H9 (cell line): Measurements from ENCODE around the gene POLQ. TPM values are rescaled to one million over a fixed set of nuclear protein-coding genes. Genes with fewer than 3 reads are reported as not detected.

ENCODE experiments used
- DNase-seq: peaks from one replicate; pipeline ENCODE4 v3.0.0-alpha.2; 2017
- H2AFZ ChIP-seq: one replicate; pipeline ENCODE4 v1.6.1; 2013; ENCODE audit warnings: mild to moderate bottlenecking, low read length, control low read depth, moderate library complexity
- H2AK5ac ChIP-seq: 2 replicates; pipeline ENCODE4 v1.6.1; 2013; ENCODE audit warnings: low read length, control low read depth, mixed read lengths; ENCODE audit not compliant: insufficient read length
- H2BK120ac ChIP-seq: one replicate; pipeline ENCODE4 v1.6.1; 2013; ENCODE audit warnings: low read depth, mild to moderate bottlenecking, low read length, control low read depth, inconsistent platforms; ENCODE audit not compliant: poor library complexity, severe bottlenecking
- H2BK12ac ChIP-seq: 2 replicates; pipeline ENCODE4 v1.6.1; 2013; ENCODE audit warnings: low read length, control low read depth, mixed read lengths, low read depth; ENCODE audit not compliant: insufficient read length
- H2BK15ac ChIP-seq: 2 replicates; pipeline ENCODE4 v1.6.1; 2013; ENCODE audit warnings: low read depth, low read length, control low read depth
- H2BK20ac ChIP-seq: one replicate; pipeline ENCODE4 v1.6.1; 2013; ENCODE audit warnings: low read depth, mild to moderate bottlenecking, low read length, control low read depth, inconsistent platforms; ENCODE audit not compliant: poor library complexity, severe bottlenecking
- H2BK5ac ChIP-seq: 2 replicates; pipeline ENCODE4 v1.6.1; 2013; ENCODE audit warnings: low read length, control low read depth, mixed read lengths; ENCODE audit not compliant: insufficient read length
- H3K14ac ChIP-seq: 2 replicates; pipeline ENCODE4 v1.6.1; 2013; ENCODE audit warnings: low read length, control low read depth; ENCODE audit not compliant: insufficient read depth
- H3K18ac ChIP-seq: 2 replicates; pipeline ENCODE4 v1.6.1; 2013; ENCODE audit warnings: low read depth, mild to moderate bottlenecking, mixed read lengths, low read length, control low read depth; ENCODE audit not compliant: insufficient read length
- H3K23ac ChIP-seq: 2 replicates; pipeline ENCODE4 v1.6.1; 2013; ENCODE audit warnings: low read length, control low read depth, mixed read lengths, low read depth; ENCODE audit not compliant: insufficient read length
- H3K23me2 ChIP-seq: 2 replicates; pipeline ENCODE4 v1.6.1; 2013; ENCODE audit warnings: low read depth, mild to moderate bottlenecking, mixed read lengths, low read length, control low read depth; ENCODE audit not compliant: insufficient read length, poor library complexity, severe bottlenecking
- H3K27ac ChIP-seq: 2 replicates; pipeline ENCODE4 v1.5.1; 2013; ENCODE audit warnings: low read length, control low read depth, mixed read lengths, low read depth; ENCODE audit not compliant: insufficient read length
- H3K27me3 ChIP-seq: 2 replicates; pipeline ENCODE4 v1.6.1; 2013; ENCODE audit warnings: low read length, control low read depth, inconsistent platforms; ENCODE audit not compliant: insufficient read depth
- H3K4ac ChIP-seq: 2 replicates; pipeline ENCODE4 v1.6.1; 2013; ENCODE audit warnings: low read depth, mild to moderate bottlenecking, control low read depth, inconsistent platforms, low read length, moderate library complexity
- H3K4me1 ChIP-seq: 2 replicates; pipeline ENCODE4 v1.6.1; 2013; ENCODE audit warnings: low read length, control low read depth, inconsistent platforms; ENCODE audit not compliant: insufficient read depth
- H3K4me2 ChIP-seq: 2 replicates; pipeline ENCODE4 v1.6.1; 2013; ENCODE audit warnings: low read length, control low read depth, mixed read lengths; ENCODE audit not compliant: insufficient read length, insufficient read depth
- H3K56ac ChIP-seq: 2 replicates; pipeline ENCODE4 v1.6.1; 2013; ENCODE audit warnings: low read depth, mild to moderate bottlenecking, mixed read lengths, low read length, control low read depth; ENCODE audit not compliant: insufficient read length
- H3K79me1 ChIP-seq: 2 replicates; pipeline ENCODE4 v1.6.1; 2013; ENCODE audit warnings: low read depth, mild to moderate bottlenecking, moderate library complexity, low read length, control low read depth, inconsistent platforms; ENCODE audit not compliant: insufficient read depth, poor library complexity, severe bottlenecking
- H3K79me2 ChIP-seq: 2 replicates; pipeline ENCODE4 v1.6.1; 2013; ENCODE audit warnings: low read length, control low read depth, inconsistent platforms; ENCODE audit not compliant: insufficient read depth
- H3K9ac ChIP-seq: 2 replicates; pipeline ENCODE4 v1.6.1; 2013; ENCODE audit warnings: low read length, control low read depth, mixed read lengths; ENCODE audit not compliant: insufficient read length; ENCODE audit errors: extremely low read depth
- H3K9me3 ChIP-seq: one replicate; pipeline ENCODE4 v1.6.1; 2013; ENCODE audit warnings: low read depth, low read length, inconsistent platforms; ENCODE audit not compliant: control insufficient read depth
- H3T11ph ChIP-seq: one replicate; pipeline ENCODE4 v1.6.1; 2013; ENCODE audit warnings: mild to moderate bottlenecking, low read length, control low read depth, inconsistent platforms
- H4K20me1 ChIP-seq: one replicate; pipeline ENCODE4 v1.6.1; 2013; ENCODE audit not compliant: control insufficient read depth, insufficient read length, insufficient read depth
- H4K5ac ChIP-seq: 2 replicates; pipeline ENCODE4 v1.6.1; 2013; ENCODE audit warnings: low read depth, mild to moderate bottlenecking, mixed read lengths, low read length, control low read depth; ENCODE audit not compliant: insufficient read length
- H4K8ac ChIP-seq: replicated peaks from 2 replicates; pipeline ENCODE4 v1.6.1; 2013; ENCODE audit warnings: low read length, control low read depth, mixed read lengths, low read depth; ENCODE audit not compliant: insufficient read length
- H4K91ac ChIP-seq: 2 replicates; pipeline ENCODE4 v1.6.1; 2013; ENCODE audit warnings: low read depth, mild to moderate bottlenecking, moderate library complexity, mixed read lengths, low read length, control low read depth; ENCODE audit not compliant: insufficient read length
- H3K27ac Mint-ChIP-seq, 3 experiments: 2 replicates in 2 of 3; 3 replicates in 1 of 3; pipeline ENCODE4 v1.8.0; 2020 to 2021; ENCODE audit warnings: mixed read lengths in 3 of 3, mild to moderate bottlenecking in 1 of 3, moderate library complexity in 1 of 3
- H3K27me3 Mint-ChIP-seq: 2 replicates; pipeline ENCODE4 v1.8.0; 2021; ENCODE audit warnings: low read depth, mild to moderate bottlenecking, moderate library complexity, mixed read lengths
- H3K36me3 Mint-ChIP-seq, 3 experiments: 2 replicates in 2 of 3; 3 replicates in 1 of 3; pipeline ENCODE4 v1.8.0; 2020 to 2021; ENCODE audit warnings: low read depth in 3 of 3, mixed read lengths in 3 of 3; ENCODE audit not compliant: insufficient read depth in 1 of 3
- H3K4me1 Mint-ChIP-seq, 2 experiments: 2 replicates each; pipeline ENCODE4 v1.8.0; 2020; ENCODE audit warnings: mixed read lengths in 2 of 2
- H3K4me3 Mint-ChIP-seq, 2 experiments: 2 replicates in 1 of 2; 3 replicates in 1 of 2; pipeline ENCODE4 v1.8.0; 2020 to 2021; ENCODE audit warnings: mild to moderate bottlenecking in 2 of 2, mixed read lengths in 2 of 2, moderate library complexity in 1 of 2
- H3K9me3 Mint-ChIP-seq, 2 experiments: 2 replicates in 1 of 2; 3 replicates in 1 of 2; pipeline ENCODE4 v1.8.0; 2020; ENCODE audit warnings: mild to moderate bottlenecking in 2 of 2, mixed read lengths in 2 of 2, moderate library complexity in 1 of 2
- WGBS: extraction: QIAGEN DNeasy Blood & Tissue Kit; methylation state at CpG from one replicate; pipeline ENCODE4 v1.1.7; 2013; ENCODE audit warnings: missing lambda C conversion rate, low lambda C conversion rate, mixed read lengths; ENCODE audit not compliant: insufficient read length; ENCODE audit errors: extremely low coverage; 5-methylcytosine and 5-hydroxymethylcytosine counted together
- total RNA-seq: library from RNA; stranded (reverse); gene quantifications from 2 replicates; pipeline ENCODE4 v1.2.1, GENCODE V29; 2021
- TF ChIP-seq, protein P1 (sequence below): fragments of 200-600 bp; sonication (generic); conservative IDR thresholded peaks from 3 replicates; pipeline ENCODE4 v1.8.0; 2021; ENCODE audit warnings: antibody characterized with exemption, mild to moderate bottlenecking

Gene POLQ
- total RNA-seq, 1 experiment from 2014 or later = 15.4 TPM

DNA sequence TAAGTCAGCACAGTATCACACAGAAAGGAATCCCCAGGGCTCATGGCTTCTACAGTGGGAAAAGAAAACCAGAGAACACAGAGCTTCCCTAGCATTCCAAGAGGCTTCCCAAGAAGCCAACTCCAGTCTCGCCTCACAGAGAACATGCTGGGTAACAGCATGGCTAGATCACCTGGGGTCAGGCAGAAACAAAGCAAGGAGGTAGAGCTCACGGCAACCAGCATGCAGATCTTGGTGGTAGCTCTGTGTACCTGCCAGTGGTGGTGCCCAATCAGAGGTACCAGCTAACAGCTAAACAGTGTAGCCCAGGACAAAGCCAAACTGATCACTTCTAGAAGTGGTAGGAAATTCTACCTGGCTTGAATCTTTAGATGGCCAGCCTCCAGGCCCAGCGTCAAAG, 31.3 kb downstream of the POLQ start:
- Histone ChIP-seq H3K79me1 (no peaks in the 10 kb centered on the region), H4K91ac (no peak overlapping the region), H2BK15ac (no peak overlapping the region), H3K9ac (no peak overlapping the region), H3K18ac (no peak overlapping the region), H3K4me1 (no peaks in the 10 kb centered on the region), H3K23me2 (no peaks in the 10 kb centered on the region), H2BK12ac (no peak overlapping the region), H3K4ac (no peak overlapping the region), H3K4me2 (no peak overlapping the region), H2BK120ac (no peak overlapping the region), H4K5ac (no peak overlapping the region), H3K27ac (no peak overlapping the region), H2BK5ac (no peak overlapping the region), H3K56ac (no peak overlapping the region), H4K8ac (no peak overlapping the region), H2AFZ (no peak overlapping the region), H3K23ac (no peak overlapping the region), H3K9me3 (no peaks in the 10 kb centered on the region), H3K79me2 (no peaks in the 10 kb centered on the region; the same call in 1 of the 2 replicates), H4K20me1 (no peaks in the 10 kb centered on the region), H2BK20ac (no peak overlapping the region), H3T11ph (no peak overlapping the region), H3K14ac (no peak overlapping the region; the same call in 1 of the 2 replicates), H2AK5ac (no peak overlapping the region), H3K27me3 (no peaks in the 10 kb centered on the region)
- TF ChIP-seq, protein P1, sequence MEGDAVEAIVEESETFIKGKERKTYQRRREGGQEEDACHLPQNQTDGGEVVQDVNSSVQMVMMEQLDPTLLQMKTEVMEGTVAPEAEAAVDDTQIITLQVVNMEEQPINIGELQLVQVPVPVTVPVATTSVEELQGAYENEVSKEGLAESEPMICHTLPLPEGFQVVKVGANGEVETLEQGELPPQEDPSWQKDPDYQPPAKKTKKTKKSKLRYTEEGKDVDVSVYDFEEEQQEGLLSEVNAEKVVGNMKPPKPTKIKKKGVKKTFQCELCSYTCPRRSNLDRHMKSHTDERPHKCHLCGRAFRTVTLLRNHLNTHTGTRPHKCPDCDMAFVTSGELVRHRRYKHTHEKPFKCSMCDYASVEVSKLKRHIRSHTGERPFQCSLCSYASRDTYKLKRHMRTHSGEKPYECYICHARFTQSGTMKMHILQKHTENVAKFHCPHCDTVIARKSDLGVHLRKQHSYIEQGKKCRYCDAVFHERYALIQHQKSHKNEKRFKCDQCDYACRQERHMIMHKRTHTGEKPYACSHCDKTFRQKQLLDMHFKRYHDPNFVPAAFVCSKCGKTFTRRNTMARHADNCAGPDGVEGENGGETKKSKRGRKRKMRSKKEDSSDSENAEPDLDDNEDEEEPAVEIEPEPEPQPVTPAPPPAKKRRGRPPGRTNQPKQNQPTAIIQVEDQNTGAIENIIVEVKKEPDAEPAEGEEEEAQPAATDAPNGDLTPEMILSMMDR = no peak
- Mint-ChIP-seq H3K27me3 (no peaks in the 10 kb centered on the region), H3K4me1 (peaks cover 6 to 9% of the 10 kb centered on the region in 2 experiments; a peak in 3 of 4 replicates), H3K4me3 (no peak overlapping the region; a peak in 1 of 5 replicates), H3K9me3 (no peaks in the 10 kb centered on the region), H3K36me3 (peaks cover 19 to 48% (median 45%) of the 10 kb centered on the region in 3 experiments), H3K27ac (peak overlapping the region; percentile 4 to 53 (median 33); a peak in 6 of 7 replicates)
- WGBS = no CpG with 5 or more reads among the region's 3 CpGs
- DNase-seq = no peak
